ENCODE results near the gene DCAF5.
A peak's percentile ranks its signal among the peaks of the same experiment; 100 is the strongest.

DNA sequence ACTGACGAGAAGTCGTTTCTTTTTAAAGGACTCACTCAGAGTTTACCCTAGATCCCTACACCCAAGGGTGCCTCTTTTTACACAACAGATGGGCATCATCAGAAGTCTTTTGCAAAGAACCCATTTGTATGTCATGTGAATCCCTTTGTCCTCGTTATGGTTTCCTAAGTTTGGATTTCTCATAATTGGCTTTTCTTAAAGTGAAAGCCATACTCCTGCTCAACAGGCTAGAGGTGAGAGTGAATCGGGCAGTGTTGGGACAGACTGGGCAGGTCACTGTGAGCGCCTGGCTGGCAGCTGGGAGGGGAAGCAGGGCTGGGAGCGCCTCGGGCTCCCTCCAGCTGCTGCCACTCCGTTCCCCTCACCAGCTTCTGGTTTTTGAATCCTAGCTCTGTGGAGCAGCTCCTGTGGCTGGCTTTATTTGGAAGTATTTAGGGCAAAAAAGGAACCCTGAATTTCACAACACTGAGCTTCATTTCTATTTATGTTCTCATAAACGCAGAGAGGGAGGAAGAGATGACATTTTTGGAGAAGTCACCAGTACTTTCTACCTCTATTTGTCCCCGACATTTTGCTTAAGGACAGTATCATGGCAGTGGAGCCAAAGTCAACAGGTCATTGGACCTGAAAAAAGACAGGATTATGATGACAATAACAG is 110.0 kb downstream of the DCAF5 start:
- TF ChIP-seq POLR2A (IDR thresholded peaks at IDR 0.05) (no peak), POLR2AphosphoS5 (IDR thresholded peaks at IDR 0.05; ENCODE audit: insufficient read depth in 1 of 2, low read depth in 1 of 2) (peak; percentile 31 to 76)
- TF ChIP-seq, protein P1, sequence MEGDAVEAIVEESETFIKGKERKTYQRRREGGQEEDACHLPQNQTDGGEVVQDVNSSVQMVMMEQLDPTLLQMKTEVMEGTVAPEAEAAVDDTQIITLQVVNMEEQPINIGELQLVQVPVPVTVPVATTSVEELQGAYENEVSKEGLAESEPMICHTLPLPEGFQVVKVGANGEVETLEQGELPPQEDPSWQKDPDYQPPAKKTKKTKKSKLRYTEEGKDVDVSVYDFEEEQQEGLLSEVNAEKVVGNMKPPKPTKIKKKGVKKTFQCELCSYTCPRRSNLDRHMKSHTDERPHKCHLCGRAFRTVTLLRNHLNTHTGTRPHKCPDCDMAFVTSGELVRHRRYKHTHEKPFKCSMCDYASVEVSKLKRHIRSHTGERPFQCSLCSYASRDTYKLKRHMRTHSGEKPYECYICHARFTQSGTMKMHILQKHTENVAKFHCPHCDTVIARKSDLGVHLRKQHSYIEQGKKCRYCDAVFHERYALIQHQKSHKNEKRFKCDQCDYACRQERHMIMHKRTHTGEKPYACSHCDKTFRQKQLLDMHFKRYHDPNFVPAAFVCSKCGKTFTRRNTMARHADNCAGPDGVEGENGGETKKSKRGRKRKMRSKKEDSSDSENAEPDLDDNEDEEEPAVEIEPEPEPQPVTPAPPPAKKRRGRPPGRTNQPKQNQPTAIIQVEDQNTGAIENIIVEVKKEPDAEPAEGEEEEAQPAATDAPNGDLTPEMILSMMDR (IDR thresholded peaks at IDR 0.05): no peak

All from vagina (tissue), 2 donors.